ENCODE measurements around the gene PTPRT. TPM values are rescaled to one million over a fixed set of nuclear protein-coding genes. Genes with fewer than 3 reads are reported as not detected.

PTPRT gene
- total RNA-seq, 1 donor from 2014 or later: not detected

DNA sequence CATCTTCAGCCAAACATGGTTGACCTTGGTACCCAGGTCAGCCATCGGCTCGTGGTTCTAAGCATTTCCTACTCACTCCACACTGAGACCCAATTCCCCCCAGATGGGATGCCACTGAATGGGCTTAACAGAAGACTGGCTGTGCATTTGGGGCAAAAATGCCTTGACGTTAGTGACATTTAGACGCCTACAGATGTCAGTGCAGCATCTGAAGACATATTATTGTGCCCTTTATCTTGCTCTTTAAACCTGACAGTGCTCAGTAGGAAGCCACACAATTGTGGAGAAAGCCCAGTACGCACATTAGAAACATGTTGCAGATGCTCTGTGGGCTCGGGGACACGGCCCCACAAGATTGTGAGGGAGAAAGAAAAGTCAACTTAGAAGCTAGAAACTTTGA is 414.7 kb downstream of the PTPRT start:
- TF ChIP-seq, protein P1, sequence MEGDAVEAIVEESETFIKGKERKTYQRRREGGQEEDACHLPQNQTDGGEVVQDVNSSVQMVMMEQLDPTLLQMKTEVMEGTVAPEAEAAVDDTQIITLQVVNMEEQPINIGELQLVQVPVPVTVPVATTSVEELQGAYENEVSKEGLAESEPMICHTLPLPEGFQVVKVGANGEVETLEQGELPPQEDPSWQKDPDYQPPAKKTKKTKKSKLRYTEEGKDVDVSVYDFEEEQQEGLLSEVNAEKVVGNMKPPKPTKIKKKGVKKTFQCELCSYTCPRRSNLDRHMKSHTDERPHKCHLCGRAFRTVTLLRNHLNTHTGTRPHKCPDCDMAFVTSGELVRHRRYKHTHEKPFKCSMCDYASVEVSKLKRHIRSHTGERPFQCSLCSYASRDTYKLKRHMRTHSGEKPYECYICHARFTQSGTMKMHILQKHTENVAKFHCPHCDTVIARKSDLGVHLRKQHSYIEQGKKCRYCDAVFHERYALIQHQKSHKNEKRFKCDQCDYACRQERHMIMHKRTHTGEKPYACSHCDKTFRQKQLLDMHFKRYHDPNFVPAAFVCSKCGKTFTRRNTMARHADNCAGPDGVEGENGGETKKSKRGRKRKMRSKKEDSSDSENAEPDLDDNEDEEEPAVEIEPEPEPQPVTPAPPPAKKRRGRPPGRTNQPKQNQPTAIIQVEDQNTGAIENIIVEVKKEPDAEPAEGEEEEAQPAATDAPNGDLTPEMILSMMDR (IDR thresholded peaks at IDR 0.05): no peak
- Mint-ChIP-seq H3K9me3 (ENCODE audit: unreplicated experiment) (peaks cover 31% of the 10 kb centered on the region), H3K36me3 (ENCODE audit: unreplicated experiment) (no peaks in the 10 kb centered on the region), H3K27me3 (ENCODE audit: unreplicated experiment) (no peaks in the 10 kb centered on the region), H3K27ac (ENCODE audit: unreplicated experiment) (no peak overlapping the region), H3K4me1 (ENCODE audit: unreplicated experiment) (no peaks in the 10 kb centered on the region), H3K4me3 (ENCODE audit: unreplicated experiment) (no peak overlapping the region)
- DNase-seq (ENCODE audit: extremely low spot score, unreplicated experiment): no peak

DNA sequence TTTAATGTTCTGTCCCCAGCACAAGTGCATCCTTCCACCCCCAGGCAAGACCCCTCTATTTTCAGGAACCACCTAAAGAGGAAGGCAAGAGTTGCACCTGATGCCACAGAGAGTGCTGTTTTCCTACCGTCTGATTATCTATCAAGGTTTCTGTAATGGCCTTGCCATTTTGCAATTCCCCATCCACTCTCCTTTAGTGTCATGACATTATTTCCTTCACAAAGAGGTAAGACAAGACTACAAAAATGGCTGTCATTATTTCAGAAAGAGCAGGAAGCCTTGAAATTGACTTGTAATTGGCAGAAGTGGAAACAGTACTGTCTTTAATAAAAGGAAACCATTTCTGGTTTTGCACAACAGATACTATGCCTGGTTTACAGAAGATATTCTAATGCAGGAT is 426.7 kb downstream of the PTPRT start:
- TF ChIP-seq, protein P1 (IDR thresholded peaks at IDR 0.05): no peak
- Mint-ChIP-seq H3K36me3 (ENCODE audit: unreplicated experiment) (no peaks in the 10 kb centered on the region), H3K4me1 (ENCODE audit: unreplicated experiment) (no peaks in the 10 kb centered on the region), H3K4me3 (ENCODE audit: unreplicated experiment) (no peak overlapping the region), H3K9me3 (ENCODE audit: unreplicated experiment) (peaks cover 40% of the 10 kb centered on the region), H3K27me3 (ENCODE audit: unreplicated experiment) (no peaks in the 10 kb centered on the region), H3K27ac (ENCODE audit: unreplicated experiment) (no peak overlapping the region)
- DNase-seq (ENCODE audit: extremely low spot score, unreplicated experiment): no peak

DNA sequence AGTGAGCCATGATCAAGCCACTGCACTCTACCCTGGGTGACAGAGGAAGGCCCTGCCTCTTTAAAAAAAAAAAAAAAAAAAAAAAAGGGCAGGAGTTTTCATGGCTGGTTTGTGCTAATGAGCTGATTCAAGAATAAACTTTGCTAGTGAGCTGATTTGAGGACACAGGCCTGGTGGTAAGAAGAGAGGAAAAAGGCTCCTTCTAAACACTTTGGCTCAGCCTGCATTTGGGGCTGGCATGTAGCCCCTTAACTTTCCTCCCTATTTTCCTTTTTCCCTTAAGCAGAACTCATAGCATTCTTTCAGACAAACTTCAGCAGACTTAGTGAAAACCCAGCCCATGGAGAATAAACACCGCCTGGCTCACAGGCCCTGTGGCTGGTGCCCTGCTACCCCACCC is 432.7 kb downstream of the PTPRT start:
- H3K27ac Mint-ChIP-seq (ENCODE audit: unreplicated experiment): no peak overlapping the region
- H3K4me3 Mint-ChIP-seq (ENCODE audit: unreplicated experiment): no peak overlapping the region
- no peaks in the 10 kb centered on the region for H3K36me3 Mint-ChIP-seq (ENCODE audit: unreplicated experiment)
- TF ChIP-seq, protein P1 (IDR thresholded peaks at IDR 0.05): no peak
- H3K9me3 Mint-ChIP-seq (ENCODE audit: unreplicated experiment): peaks cover 36% of the 10 kb centered on the region
- H3K4me1 Mint-ChIP-seq (ENCODE audit: unreplicated experiment): no peaks in the 10 kb centered on the region
- H3K27me3 Mint-ChIP-seq (ENCODE audit: unreplicated experiment): no peaks in the 10 kb centered on the region
- DNase-seq (ENCODE audit: extremely low spot score, unreplicated experiment): no peak

DNA sequence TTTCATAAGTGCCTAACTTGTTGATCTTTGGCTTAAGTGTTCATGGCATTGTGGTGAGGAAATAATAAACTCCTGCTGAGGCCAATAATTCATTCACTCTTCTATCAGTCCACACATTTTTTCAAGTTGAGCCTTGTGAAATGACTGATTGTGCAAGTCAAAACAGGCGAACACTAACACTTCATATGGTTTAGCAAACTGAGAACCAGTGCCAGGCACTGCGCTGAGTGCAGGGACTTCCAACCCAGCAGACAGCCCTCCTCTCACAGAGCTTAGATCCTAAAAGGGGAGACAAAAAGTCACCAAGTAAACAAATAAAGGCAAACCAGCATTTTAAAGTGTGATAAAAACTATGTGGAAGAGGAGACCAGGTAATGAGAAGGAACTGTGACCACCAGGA is 435.0 kb downstream of the PTPRT start:
- H3K9me3 Mint-ChIP-seq (ENCODE audit: unreplicated experiment): peaks cover 36% of the 10 kb centered on the region
- no peaks in the 10 kb centered on the region for H3K4me1 Mint-ChIP-seq (ENCODE audit: unreplicated experiment)
- H3K36me3 Mint-ChIP-seq (ENCODE audit: unreplicated experiment): no peaks in the 10 kb centered on the region
- no peak for DNase-seq (ENCODE audit: extremely low spot score, unreplicated experiment)
- no peaks in the 10 kb centered on the region for H3K27me3 Mint-ChIP-seq (ENCODE audit: unreplicated experiment)
- no peak overlapping the region for H3K4me3 Mint-ChIP-seq (ENCODE audit: unreplicated experiment)
- TF ChIP-seq, protein P1 (IDR thresholded peaks at IDR 0.05): no peak
- H3K27ac Mint-ChIP-seq (ENCODE audit: unreplicated experiment): no peak overlapping the region

DNA sequence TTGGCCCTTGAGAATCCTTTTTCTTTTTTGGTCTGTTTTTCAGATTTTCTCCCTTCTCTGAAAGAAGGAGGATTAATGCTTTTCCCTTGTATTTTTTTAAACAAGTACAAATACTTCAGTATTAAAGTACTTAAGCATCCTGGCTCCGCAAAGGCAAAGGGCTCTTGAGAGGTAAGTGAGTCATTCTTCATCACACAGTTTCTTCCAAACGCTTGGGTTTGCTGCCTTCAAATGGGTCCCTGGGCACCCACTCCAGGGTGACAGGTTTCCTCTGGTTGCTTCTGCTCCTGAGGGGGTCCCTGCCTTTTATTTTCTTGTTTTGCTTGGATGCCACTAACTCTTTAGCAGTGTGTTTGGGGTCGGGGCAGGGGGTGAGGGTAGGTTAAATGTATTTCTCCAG is 437.1 kb downstream of the PTPRT start:
- Mint-ChIP-seq H3K36me3 (ENCODE audit: unreplicated experiment) (no peaks in the 10 kb centered on the region), H3K4me1 (ENCODE audit: unreplicated experiment) (no peaks in the 10 kb centered on the region), H3K27ac (ENCODE audit: unreplicated experiment) (no peak overlapping the region), H3K9me3 (ENCODE audit: unreplicated experiment) (peaks cover 31% of the 10 kb centered on the region), H3K4me3 (ENCODE audit: unreplicated experiment) (no peak overlapping the region), H3K27me3 (ENCODE audit: unreplicated experiment) (no peaks in the 10 kb centered on the region)
- no peak for DNase-seq (ENCODE audit: extremely low spot score, unreplicated experiment)
- TF ChIP-seq, protein P1 (IDR thresholded peaks at IDR 0.05): no peak
